ENCODE measurements around the gene L3MBTL3. TPM values are rescaled to one million over a fixed set of nuclear protein-coding genes. Genes with fewer than 3 reads are reported as not detected.

The L3MBTL3 gene
- total and polyA plus RNA-seq, 10 of the 15 experiments (the other 5 are each of a cell fraction or from before 2014, with no cell fraction given), result 0.71 to 9.4 (median 6.2) TPM

GRCh38 chr6:130178692-130179091 lies 160.3 kb downstream of the L3MBTL3 start (continued):
- TF ChIP-seq NKRF (conservative IDR thresholded peaks at IDR 0.05), result no peak
- TF ChIP-seq ZNF24 (IDR thresholded peaks at IDR 0.05), result no peak
- TF ChIP-seq ZNF207 (IDR thresholded peaks at IDR 0.05; ENCODE audit: borderline replicate concordance), result no peak
- TF ChIP-seq SMARCA5 (IDR thresholded peaks at IDR 0.05), result no peak
- TF ChIP-seq ZBTB40 (IDR thresholded peaks at IDR 0.05; ENCODE audit: borderline replicate concordance), result no peak
- TF ChIP-seq SIX5 (IDR thresholded peaks at IDR 0.05; ENCODE audit: low read depth, low read length, severe bottlenecking), result no peak
- no peak for TF ChIP-seq RCOR1 (conservative IDR thresholded peaks at IDR 0.05; ENCODE audit: low read depth, low read length)
- TF ChIP-seq MLLT1 (IDR thresholded peaks at IDR 0.05), result no peak
- TF ChIP-seq CUX1 (IDR thresholded peaks at IDR 0.05; ENCODE audit: insufficient replicate concordance, low read depth, low read length), result no peak
- TF ChIP-seq POLR2AphosphoS2 (IDR thresholded peaks at IDR 0.05; ENCODE audit: low read depth, low read length), result no peak
- TF ChIP-seq MAX (IDR thresholded peaks at IDR 0.05; ENCODE audit: low read depth, low read length), result no peak
- no peak for TF ChIP-seq PKNOX1 (IDR thresholded peaks at IDR 0.05)
- no peak for TF ChIP-seq POU2F2 (IDR thresholded peaks at IDR 0.05; ENCODE audit: borderline replicate concordance, low read depth, low read length)
